ENCODE measurements around the gene HNRNPD.
"Not testable (repeated sequence)": the region's sequence is repeated elsewhere in the genome, so short reads cannot be mapped to it uniquely, and the experiment has no call there.

The HNRNPD gene

DNA sequence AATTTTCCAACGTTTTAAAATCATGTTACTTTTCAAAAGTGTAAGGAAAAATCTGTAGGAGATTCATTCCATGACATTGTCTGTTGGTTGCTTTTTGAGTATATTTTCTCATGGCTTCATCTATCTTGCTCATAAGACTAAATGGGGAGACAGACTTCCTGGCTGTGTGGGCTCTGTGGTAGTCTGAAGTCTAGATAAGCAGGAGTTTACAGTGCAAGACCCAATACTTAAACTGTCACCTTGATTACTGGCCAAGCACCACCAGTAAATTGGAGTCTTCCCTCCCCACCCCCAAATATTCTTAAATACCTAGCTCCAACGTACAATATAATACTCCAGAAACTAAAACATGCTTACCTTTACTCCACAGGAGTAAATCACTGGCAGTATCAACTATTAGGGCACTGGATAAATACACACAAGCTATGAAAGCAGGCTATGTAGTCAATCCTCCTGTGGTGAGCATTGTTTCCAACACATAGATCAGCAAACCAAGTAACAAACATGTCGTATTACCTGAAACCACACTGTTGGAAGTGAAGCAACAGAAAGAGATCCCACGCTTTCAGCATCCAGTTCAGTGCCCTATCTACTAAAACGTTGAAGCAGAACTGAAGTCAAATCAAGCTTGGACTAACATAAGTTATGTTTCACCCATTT lies 6.2 kb downstream of the HNRNPD start:
- Histone ChIP-seq H3K9me2 (replicated peaks; ENCODE audit: low read depth, low read length) (no peaks in the 10 kb centered on the region), H3K27me3 (ENCODE audit: insufficient read depth, low read length, poor library complexity, severe bottlenecking) (peaks cover 5% of the 10 kb centered on the region), H3F3A (ENCODE audit: low read depth) (no peaks in the 10 kb centered on the region; the same call in 1 of the 2 replicates), H3K9me3 (ENCODE audit: insufficient read depth, low read depth, low read length) (no peaks in the 10 kb centered on the region), H2AFZ (ENCODE audit: low read length) (no peak overlapping the region), H3K9ac (ENCODE audit: low read depth, low read length, poor library complexity, severe bottlenecking) (peak overlapping the region; percentile 97), H3K4me2 (ENCODE audit: low read depth, low read length, poor library complexity, severe bottlenecking) (peak overlapping the region; percentile 91), H3K79me2 (ENCODE audit: insufficient read depth, low read length) (peaks cover 99% of the 10 kb centered on the region), H3K4me1 (ENCODE audit: insufficient read depth, low read length, poor library complexity, severe bottlenecking) (peaks cover 71% of the 10 kb centered on the region), H3K4me3 (ENCODE audit: low read length, poor library complexity, severe bottlenecking) (peak overlapping the region; percentile 100), H4K20me1 (ENCODE audit: insufficient read depth, low read length, poor library complexity, severe bottlenecking) (peaks cover 96% of the 10 kb centered on the region), H3K36me3 (ENCODE audit: insufficient read depth, low read length) (peaks cover 74% of the 10 kb centered on the region)
- no peak for TF ChIP-seq EZH2phosphoT487 (IDR thresholded peaks at IDR 0.05; ENCODE audit: borderline replicate concordance)
- TF ChIP-seq, protein P1, sequence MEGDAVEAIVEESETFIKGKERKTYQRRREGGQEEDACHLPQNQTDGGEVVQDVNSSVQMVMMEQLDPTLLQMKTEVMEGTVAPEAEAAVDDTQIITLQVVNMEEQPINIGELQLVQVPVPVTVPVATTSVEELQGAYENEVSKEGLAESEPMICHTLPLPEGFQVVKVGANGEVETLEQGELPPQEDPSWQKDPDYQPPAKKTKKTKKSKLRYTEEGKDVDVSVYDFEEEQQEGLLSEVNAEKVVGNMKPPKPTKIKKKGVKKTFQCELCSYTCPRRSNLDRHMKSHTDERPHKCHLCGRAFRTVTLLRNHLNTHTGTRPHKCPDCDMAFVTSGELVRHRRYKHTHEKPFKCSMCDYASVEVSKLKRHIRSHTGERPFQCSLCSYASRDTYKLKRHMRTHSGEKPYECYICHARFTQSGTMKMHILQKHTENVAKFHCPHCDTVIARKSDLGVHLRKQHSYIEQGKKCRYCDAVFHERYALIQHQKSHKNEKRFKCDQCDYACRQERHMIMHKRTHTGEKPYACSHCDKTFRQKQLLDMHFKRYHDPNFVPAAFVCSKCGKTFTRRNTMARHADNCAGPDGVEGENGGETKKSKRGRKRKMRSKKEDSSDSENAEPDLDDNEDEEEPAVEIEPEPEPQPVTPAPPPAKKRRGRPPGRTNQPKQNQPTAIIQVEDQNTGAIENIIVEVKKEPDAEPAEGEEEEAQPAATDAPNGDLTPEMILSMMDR (conservative IDR thresholded peaks at IDR 0.05; ENCODE audit: low read length): no peak

DNA sequence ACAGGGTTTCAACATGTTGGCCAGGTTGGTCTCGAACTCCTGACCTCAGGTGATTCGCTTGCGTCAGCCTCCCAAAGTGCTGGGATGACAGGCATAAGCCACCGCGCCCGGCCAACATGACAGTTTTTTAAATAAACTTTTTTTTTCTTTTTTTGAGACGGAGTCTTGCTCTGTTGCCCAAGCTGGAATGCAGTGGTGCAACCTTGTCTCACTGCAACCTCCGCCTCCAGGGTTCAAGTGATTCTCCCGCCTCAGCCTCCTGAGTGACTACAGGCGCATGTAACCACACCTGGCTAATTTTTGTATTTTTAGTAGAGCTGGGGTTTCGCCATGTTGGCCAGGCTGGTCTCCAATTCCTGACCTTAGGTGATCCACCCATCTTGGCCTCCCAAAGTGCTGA lies 7.4 kb downstream of the HNRNPD start:
- Histone ChIP-seq H3K79me2 (ENCODE audit: insufficient read depth, low read length) (peaks cover 99% of the 10 kb centered on the region), H3K4me3 (ENCODE audit: low read length, poor library complexity, severe bottlenecking) (peak overlapping the region; percentile 100), H3K4me2 (ENCODE audit: low read depth, low read length, poor library complexity, severe bottlenecking) (peak overlapping the region; percentile 91), H3K36me3 (ENCODE audit: insufficient read depth, low read length) (peaks cover 81% of the 10 kb centered on the region), H3K4me1 (ENCODE audit: insufficient read depth, low read length, poor library complexity, severe bottlenecking) (peaks cover 76% of the 10 kb centered on the region), H4K20me1 (ENCODE audit: insufficient read depth, low read length, poor library complexity, severe bottlenecking) (peaks cover 96% of the 10 kb centered on the region)
- not testable (repeated sequence) for H3F3A ChIP-seq (ENCODE audit: low read depth); H3K9me3 ChIP-seq (ENCODE audit: insufficient read depth, low read depth, low read length); H3K9ac ChIP-seq (ENCODE audit: low read depth, low read length, poor library complexity, severe bottlenecking); H3K27me3 ChIP-seq (ENCODE audit: insufficient read depth, low read length, poor library complexity, severe bottlenecking); H2AFZ ChIP-seq (ENCODE audit: low read length); H3K9me2 ChIP-seq (replicated peaks; ENCODE audit: low read depth, low read length)

DNA sequence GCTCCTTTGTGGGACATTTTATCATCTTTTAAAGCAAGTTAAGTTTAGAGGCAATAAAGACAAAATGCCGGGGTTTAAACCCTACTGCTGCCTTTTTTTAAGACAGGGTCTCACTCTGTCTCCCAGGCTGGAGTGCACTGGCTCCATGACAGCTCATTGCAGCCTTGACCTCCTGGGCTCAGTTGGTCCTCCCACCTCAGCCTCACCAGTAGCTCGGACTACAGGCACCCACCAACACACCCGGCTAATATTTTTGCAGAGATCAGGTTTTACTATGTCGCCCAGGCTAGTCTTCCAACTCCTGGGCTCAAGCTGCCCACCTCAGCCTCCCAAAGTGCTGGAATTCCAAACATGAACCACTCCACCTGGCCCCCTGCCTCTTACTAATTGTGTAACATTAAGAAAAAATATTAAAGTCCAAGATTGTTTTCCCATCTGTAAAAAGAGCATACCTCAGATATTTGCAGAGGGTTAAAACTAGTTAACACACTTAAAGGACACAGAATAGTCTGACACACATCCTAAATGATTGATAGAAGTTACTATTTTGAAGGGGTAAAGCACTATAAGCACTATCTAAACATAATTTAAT lies 9.8 kb downstream of the HNRNPD start:
- Histone ChIP-seq H3F3A (ENCODE audit: low read depth) (peaks cover 12% of the 10 kb centered on the region; the same call in 1 of the 2 replicates), H3K79me2 (ENCODE audit: insufficient read depth, low read length) (peaks cover 99% of the 10 kb centered on the region), H3K4me2 (ENCODE audit: low read depth, low read length, poor library complexity, severe bottlenecking) (peak overlapping the region; percentile 91), H3K9me3 (ENCODE audit: insufficient read depth, low read depth, low read length) (no peaks in the 10 kb centered on the region), H3K36me3 (ENCODE audit: insufficient read depth, low read length) (peaks cover 69% of the 10 kb centered on the region), H3K9me2 (replicated peaks; ENCODE audit: low read depth, low read length) (no peaks in the 10 kb centered on the region), H3K27me3 (ENCODE audit: insufficient read depth, low read length, poor library complexity, severe bottlenecking) (no peaks in the 10 kb centered on the region), H3K4me1 (ENCODE audit: insufficient read depth, low read length, poor library complexity, severe bottlenecking) (peaks cover 71% of the 10 kb centered on the region), H3K9ac (ENCODE audit: low read depth, low read length, poor library complexity, severe bottlenecking) (peak overlapping the region; percentile 46), H2AFZ (ENCODE audit: low read length) (no peak overlapping the region), H4K20me1 (ENCODE audit: insufficient read depth, low read length, poor library complexity, severe bottlenecking) (peaks cover 96% of the 10 kb centered on the region), H3K4me3 (ENCODE audit: low read length, poor library complexity, severe bottlenecking) (peak overlapping the region; percentile 100)
- TF ChIP-seq, protein P1 (conservative IDR thresholded peaks at IDR 0.05; ENCODE audit: low read length): no peak
- TF ChIP-seq EZH2phosphoT487 (IDR thresholded peaks at IDR 0.05; ENCODE audit: borderline replicate concordance): no peak
